Measurements from ENCODE around the gene ADPRH.

Gene ADPRH

DNA sequence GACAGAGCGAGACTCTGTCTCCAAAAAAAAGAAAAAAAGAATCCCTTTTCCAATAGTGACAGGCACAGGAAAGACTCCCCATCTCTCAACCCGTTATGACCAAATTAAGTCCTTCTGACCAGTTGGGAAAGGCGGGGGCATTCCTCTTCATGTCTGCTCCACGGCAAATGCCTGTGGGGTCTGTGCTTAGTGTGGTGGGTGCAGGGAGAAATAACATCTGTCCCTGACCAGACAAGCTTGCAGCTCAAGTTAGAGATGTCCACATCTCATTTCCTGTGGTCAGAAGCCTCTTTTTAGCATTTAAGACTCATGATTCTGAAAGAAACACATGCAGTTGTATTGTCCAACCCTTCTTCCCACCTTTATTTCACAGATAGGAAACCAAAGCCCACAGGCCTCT lies 34.6 kb downstream of the ADPRH start:
- ATAC-seq (replicated peaks), result no peak
- Mint-ChIP-seq H3K9me3 (no peaks in the 10 kb centered on the region), H3K27ac (no peak overlapping the region)

GRCh38 chr3:119616056-119616455 lies 36.8 kb downstream of the ADPRH start:
- ATAC-seq (replicated peaks), result no peak
- Mint-ChIP-seq H3K9me3 (no peaks in the 10 kb centered on the region), H3K27ac (no peak overlapping the region), H3K4me3 (no peak overlapping the region), H3K36me3 (peaks cover 16 to 21% of the 10 kb centered on the region in 2 donors), H3K27me3 (no peaks in the 10 kb centered on the region), H3K4me1 (peaks cover 19 to 21% of the 10 kb centered on the region in 2 donors)
- no peak for DNase-seq

More for the DNA sequence above, 34.6 kb downstream of the ADPRH start:
- H3K4me1 Mint-ChIP-seq, result peaks cover 9 to 13% of the 10 kb centered on the region in 2 donors
- H3K27me3 Mint-ChIP-seq, result no peaks in the 10 kb centered on the region
- no peak for DNase-seq
- no peak overlapping the region for H3K4me3 Mint-ChIP-seq
- peaks cover 14% of the 10 kb centered on the region in 2 donors for H3K36me3 Mint-ChIP-seq

DNA sequence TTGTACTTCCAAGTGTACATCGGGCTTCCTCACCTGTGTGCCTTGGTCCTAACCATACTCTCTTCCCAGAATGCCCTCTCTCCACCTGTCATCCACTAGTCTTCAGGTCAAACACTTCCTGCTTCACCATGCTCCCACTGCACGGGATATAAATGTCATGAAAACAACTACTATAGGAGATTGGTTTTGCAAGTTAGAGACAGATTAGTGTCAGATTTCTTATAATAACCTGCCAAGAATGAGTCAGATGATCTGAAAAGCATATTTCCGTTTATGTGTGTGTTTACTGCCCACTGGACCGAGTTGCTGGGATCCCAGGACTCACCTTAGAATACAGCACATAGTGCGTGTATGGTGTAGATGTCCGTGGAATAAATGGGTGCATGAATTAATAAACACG lies 39.8 kb downstream of the ADPRH start:
- no peak for DNase-seq
- Mint-ChIP-seq H3K27ac (no peak overlapping the region), H3K27me3 (no peaks in the 10 kb centered on the region), H3K36me3 (peaks cover 9 to 22% of the 10 kb centered on the region in 2 donors), H3K4me1 (peaks cover 21 to 22% of the 10 kb centered on the region in 2 donors), H3K4me3 (no peak overlapping the region), H3K9me3 (no peaks in the 10 kb centered on the region)
- peak in 1 of 2 donors; percentile 16 for ATAC-seq (replicated peaks)

DNA sequence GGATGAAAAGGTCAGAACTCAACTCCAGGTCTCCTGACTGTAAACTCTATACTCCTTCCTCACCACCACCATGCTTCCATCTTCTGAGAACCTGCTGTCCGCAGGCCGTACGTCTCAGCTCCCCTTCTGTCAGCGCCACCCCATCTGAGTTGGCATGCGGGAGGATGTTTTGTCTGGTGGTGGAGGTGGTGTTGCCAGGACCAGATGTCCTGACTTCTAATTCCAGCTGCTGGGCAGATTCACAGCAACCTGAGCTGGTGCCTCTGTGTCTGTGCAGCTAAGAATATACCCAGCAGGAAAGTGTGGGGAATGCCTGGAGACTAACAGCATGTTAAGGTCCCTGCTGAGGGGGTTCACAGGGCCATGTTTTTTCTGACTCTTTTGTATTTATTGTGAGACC lies 41.6 kb downstream of the ADPRH start:
- DNase-seq, result no peak
- peaks cover 11 to 26% of the 10 kb centered on the region in 2 donors for H3K36me3 Mint-ChIP-seq
- no peak for ATAC-seq (replicated peaks)
- H3K9me3 Mint-ChIP-seq, result no peaks in the 10 kb centered on the region
- no peak overlapping the region for H3K27ac Mint-ChIP-seq
- H3K27me3 Mint-ChIP-seq, result no peaks in the 10 kb centered on the region
- no peak overlapping the region for H3K4me3 Mint-ChIP-seq
- H3K4me1 Mint-ChIP-seq, result peaks cover 31 to 32% of the 10 kb centered on the region in 2 donors

GRCh38 chr3:119624002-119624720 lies 44.9 kb downstream of the ADPRH start:
- no peaks in the 10 kb centered on the region for H3K27me3 Mint-ChIP-seq
- H3K27ac Mint-ChIP-seq, result no peak overlapping the region
- H3K4me1 Mint-ChIP-seq, result peaks cover 50 to 54% of the 10 kb centered on the region in 2 donors
- peaks cover 10 to 22% of the 10 kb centered on the region in 2 donors for H3K36me3 Mint-ChIP-seq
- no peak for DNase-seq
- no peak overlapping the region for H3K4me3 Mint-ChIP-seq
- no peak for ATAC-seq (replicated peaks)
- H3K9me3 Mint-ChIP-seq, result no peaks in the 10 kb centered on the region

DNA sequence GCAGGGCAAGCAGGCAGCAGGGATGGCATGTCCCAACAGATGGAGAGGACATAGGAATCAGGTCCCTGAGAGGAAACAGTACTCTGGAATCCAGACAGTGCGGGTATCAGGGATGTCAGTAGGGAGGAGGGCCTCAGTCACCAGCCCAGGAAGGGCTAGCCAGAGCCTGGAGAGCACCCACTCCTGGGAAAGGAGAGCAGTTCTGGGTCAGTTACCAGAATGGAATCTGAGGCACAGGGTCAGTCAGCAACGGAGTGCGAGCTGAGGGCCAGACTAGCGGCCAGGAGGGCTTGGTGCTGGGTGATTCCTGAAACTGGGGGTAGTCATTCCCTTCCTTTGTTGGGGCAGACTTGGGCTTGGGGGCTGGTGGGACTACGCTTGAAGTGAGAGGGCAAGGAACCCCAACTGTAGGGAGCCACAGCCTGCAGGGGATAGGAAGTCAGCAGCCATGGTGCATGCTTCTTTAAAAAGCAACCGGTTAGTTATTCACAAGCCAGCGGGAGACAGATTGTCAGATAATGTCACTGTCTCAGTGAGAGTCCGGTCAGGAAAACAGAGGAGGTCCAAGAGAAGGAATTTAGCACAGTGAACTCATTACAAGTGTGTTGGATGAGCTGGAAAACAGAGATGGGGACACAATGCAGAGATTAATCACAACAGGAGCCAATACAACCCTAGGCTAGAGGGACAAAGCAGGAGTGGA lies 46.3 kb downstream of the ADPRH start:
- H3K27me3 Mint-ChIP-seq, result no peaks in the 10 kb centered on the region
- peak overlapping the region; percentile 63 for H3K27ac Mint-ChIP-seq
- no peak for DNase-seq
- peaks cover 55 to 62% of the 10 kb centered on the region in 2 donors for H3K4me1 Mint-ChIP-seq
- H3K9me3 Mint-ChIP-seq, result no peaks in the 10 kb centered on the region
- H3K36me3 Mint-ChIP-seq, result peaks cover 10 to 22% of the 10 kb centered on the region in 2 donors
- ATAC-seq (replicated peaks), result no peak
- H3K4me3 Mint-ChIP-seq, result no peak overlapping the region

DNA sequence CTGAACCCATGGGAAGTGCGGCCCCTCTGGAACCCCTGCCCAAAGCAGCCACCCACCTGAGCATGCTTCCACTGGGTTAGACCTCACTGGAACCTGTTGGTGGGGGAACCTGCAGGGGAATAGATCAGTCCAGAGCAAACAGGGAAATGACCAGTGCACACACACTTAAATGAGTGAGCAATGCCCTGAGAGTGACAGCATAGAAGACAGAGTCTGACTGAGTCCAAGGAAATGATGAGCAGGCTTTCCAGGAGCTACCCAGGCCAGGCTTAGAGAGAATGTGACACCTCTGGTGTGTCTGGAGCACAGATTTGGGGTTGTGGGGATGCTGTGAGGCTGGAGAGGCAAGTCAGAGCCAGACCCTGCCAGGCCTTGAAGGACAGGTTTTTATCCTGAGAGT lies 46.9 kb downstream of the ADPRH start:
- Mint-ChIP-seq H3K9me3 (no peaks in the 10 kb centered on the region), H3K27me3 (no peaks in the 10 kb centered on the region), H3K4me1 (peaks cover 59 to 67% of the 10 kb centered on the region in 2 donors), H3K36me3 (peaks cover 7 to 17% of the 10 kb centered on the region in 2 donors), H3K4me3 (peak overlapping the region; percentile 5 to 40), H3K27ac (peak overlapping the region; percentile 89)
- no peak for ATAC-seq (replicated peaks)
- DNase-seq, result no peak

GRCh38 chr3:119627461-119627860 lies 48.2 kb downstream of the ADPRH start:
- Mint-ChIP-seq H3K27me3 (no peaks in the 10 kb centered on the region), H3K4me1 (peaks cover 61 to 67% of the 10 kb centered on the region in 2 donors), H3K4me3 (peak overlapping the region; percentile 64 to 73), H3K36me3 (peaks cover 7 to 17% of the 10 kb centered on the region in 2 donors), H3K27ac (peak overlapping the region; percentile 97), H3K9me3 (no peaks in the 10 kb centered on the region)
- DNase-seq (peak; percentile 17), ATAC-seq (replicated peaks) (no peak)

- Mint-ChIP-seq H3K4me3 (peak overlapping the region; percentile 70 to 73), H3K27ac (peak overlapping the region; percentile 97), H3K27me3 (no peaks in the 10 kb centered on the region), H3K36me3 (peaks cover 9 to 17% of the 10 kb centered on the region in 2 donors), H3K4me1 (peaks cover 63 to 69% of the 10 kb centered on the region in 2 donors), H3K9me3 (no peaks in the 10 kb centered on the region)
- DNase-seq, result peak; percentile 83
- ATAC-seq (replicated peaks), result peak; percentile 94 to 95
Observed at GRCh38 chr3:119628390-119628789, 49.1 kb downstream of the ADPRH start.

DNA sequence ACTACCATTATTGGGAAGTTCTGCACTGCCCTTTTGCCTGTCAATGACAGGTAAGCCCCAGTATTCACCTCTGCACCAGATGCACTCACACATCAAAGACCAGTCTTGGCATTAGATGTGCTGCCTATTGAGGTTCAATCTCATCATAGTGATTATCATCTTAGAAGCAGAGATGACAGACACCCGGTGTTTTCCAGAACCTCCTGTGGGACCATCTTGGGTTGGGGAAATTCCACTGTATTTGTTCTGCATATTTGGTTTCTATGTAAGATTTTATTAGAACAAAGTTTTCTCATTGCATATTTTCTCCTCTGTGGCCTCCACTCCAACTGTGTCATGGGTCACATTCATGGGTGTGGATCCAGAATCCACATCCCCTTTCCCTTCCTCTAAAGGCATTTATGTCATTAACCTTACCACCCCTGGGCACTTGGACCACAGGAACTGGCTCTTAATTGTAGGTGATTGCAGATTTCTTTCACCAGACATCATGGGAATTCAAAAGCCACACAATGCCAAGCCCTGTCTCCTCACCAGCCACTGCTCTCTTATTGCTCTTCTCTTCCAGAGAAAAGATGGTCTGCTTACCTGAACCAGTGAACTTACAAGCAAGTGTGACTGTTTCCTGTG lies 49.6 kb downstream of the ADPRH start:
- peak overlapping the region; percentile 97 for H3K27ac Mint-ChIP-seq

DNA sequence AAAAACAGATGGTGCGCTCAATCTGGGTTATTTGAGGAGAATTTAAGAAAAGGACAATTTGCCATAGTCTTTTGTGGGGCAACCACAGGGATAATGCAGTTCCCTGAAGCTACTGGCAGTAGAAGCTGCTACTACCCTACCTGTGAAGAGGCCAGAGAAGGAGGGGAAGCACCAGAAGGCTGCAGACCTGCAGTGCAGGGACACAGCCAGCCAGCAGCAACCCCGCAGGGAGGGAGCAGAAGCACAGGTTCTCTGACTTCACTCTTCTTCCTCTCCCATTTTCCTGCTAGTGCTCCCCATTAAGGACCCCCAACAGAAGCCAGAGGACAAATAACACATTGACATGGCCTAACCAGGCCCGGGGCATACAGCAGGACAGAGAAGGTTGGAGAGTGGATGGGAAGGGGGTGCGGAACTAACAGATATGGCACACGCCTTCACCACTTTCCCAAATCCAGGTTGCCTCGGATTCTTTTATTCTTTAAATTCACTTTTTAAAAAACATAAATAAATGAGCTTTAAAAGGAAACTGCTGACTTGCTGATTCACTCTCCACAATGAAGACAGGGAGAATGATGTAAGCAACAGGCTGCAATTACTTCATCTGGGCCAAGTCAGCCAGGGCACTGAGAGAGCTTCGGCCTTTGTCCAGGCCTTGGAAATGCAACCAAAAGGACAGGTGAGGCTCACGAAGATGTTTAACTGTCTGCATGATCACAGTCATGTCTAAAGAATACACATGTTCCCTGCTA lies 51.0 kb downstream of the ADPRH start:
- Mint-ChIP-seq H3K27me3 (no peaks in the 10 kb centered on the region), H3K36me3 (peaks cover 4 to 12% of the 10 kb centered on the region in 2 donors), H3K4me3 (peak overlapping the region in 1 of 2 donors; percentile 23), H3K27ac (peak overlapping the region; percentile 86), H3K4me1 (peaks cover 58 to 72% of the 10 kb centered on the region in 2 donors), H3K9me3 (no peaks in the 10 kb centered on the region)
- DNase-seq (no peak), ATAC-seq (replicated peaks) (no peak)

More for the DNA sequence above, 49.6 kb downstream of the ADPRH start:
- peaks cover 9 to 17% of the 10 kb centered on the region in 2 donors for H3K36me3 Mint-ChIP-seq
- peak overlapping the region; percentile 65 to 73 for H3K4me3 Mint-ChIP-seq
- peak; percentile 72 for DNase-seq
- H3K9me3 Mint-ChIP-seq, result no peaks in the 10 kb centered on the region
- ATAC-seq (replicated peaks), result peak; percentile 67 to 72
- no peaks in the 10 kb centered on the region for H3K27me3 Mint-ChIP-seq
- H3K4me1 Mint-ChIP-seq, result peaks cover 67 to 73% of the 10 kb centered on the region in 2 donors

DNA sequence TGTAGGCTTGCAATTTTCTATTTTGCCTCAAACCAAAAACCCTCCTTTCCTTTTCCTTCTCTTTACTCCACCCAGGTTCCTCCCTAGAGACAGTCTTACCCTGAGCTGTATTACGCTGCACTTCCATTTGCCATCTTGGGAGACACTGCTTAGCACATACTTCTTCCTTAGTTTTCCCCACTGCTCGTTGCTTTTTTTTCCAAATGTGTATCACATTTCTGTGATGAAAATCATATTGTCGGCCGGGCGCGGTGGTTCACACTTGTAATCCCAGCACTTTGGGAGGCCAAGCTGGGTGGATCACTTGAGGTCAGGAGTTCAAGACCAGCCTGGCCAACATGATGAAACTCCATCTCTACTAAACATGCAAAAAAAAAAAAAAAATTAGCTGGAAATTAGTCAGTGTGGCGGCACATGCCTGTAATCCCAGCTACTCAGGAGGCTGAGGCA lies 51.6 kb downstream of the ADPRH start:
- Mint-ChIP-seq H3K36me3 (peaks cover 2 to 6% of the 10 kb centered on the region in 2 donors), H3K9me3 (no peaks in the 10 kb centered on the region), H3K27ac (no peak overlapping the region), H3K27me3 (no peaks in the 10 kb centered on the region), H3K4me3 (no peak overlapping the region), H3K4me1 (peaks cover 52 to 67% of the 10 kb centered on the region in 2 donors)
- ATAC-seq (replicated peaks) (no peak), DNase-seq (no peak)

DNA sequence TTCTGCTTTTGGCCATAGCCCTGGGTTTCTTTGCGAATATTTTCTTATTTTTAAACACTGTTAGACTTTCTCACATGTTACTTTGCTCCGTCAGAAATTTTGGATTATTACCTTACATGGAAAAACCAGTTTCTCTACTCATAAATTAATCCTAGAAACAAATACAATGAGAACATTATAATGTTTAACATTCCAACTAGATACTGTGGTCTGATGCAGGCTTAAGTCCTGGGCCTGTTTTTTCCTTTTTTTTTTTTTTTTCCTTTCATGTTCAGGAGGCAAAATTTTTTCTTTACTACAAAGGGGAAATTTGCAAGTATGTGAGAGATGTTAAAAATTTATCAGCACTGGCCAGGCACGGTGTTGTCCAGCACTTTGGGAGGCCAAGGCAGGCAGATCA lies 52.2 kb downstream of the ADPRH start:
- ATAC-seq (replicated peaks), result no peak
- Mint-ChIP-seq H3K4me1 (peaks cover 47 to 67% of the 10 kb centered on the region in 2 donors), H3K36me3 (peaks cover under 1 to 2% of the 10 kb centered on the region in 2 donors), H3K4me3 (no peak overlapping the region), H3K27ac (no peak overlapping the region), H3K27me3 (no peaks in the 10 kb centered on the region), H3K9me3 (no peaks in the 10 kb centered on the region)
- DNase-seq, result no peak

GRCh38 chr3:119632216-119632615 lies 52.9 kb downstream of the ADPRH start:
- Mint-ChIP-seq H3K36me3 (peaks cover 0 to 2% of the 10 kb centered on the region in 2 donors), H3K4me3 (no peak overlapping the region), H3K27me3 (no peaks in the 10 kb centered on the region), H3K4me1 (peaks cover 46 to 67% of the 10 kb centered on the region in 2 donors), H3K27ac (no peak overlapping the region), H3K9me3 (no peaks in the 10 kb centered on the region)
- no peak for ATAC-seq (replicated peaks)
- no peak for DNase-seq

All from stimulated activated naive B cell treated with anti-CD40 and anti-IgM and Interleukin-4, amounts not matched to agents 10 μg/mL and 1 μg/mL and 100 μg/mL, for 72 hours (primary cell).